DND-41 (cell line): Measurements from ENCODE around the gene GNAI2.

Experiments used
- ATAC-seq: fragments of 200-7000 bp; cut with Tn5 transposase; 3 replicates; pipeline ENCODE4 v1.9.1; 2021; ENCODE audit warnings: low read depth; ENCODE audit not compliant: insufficient read depth
- DNase-seq: peaks from one replicate; pipeline ENCODE4 v3.0.0-alpha.2; 2020
- H2AFZ ChIP-seq: 2 replicates; pipeline ENCODE4 v1.6.0; 2012; ENCODE audit warnings: low read depth, low read length
- H3K27ac ChIP-seq: 2 replicates; pipeline ENCODE4 v1.5.1; 2012; ENCODE audit warnings: low read length, inconsistent platforms
- H3K27me3 ChIP-seq: fragments of 200-600 bp; sonication (generic); 2 replicates; pipeline ENCODE4 v1.6.0; 2012; ENCODE audit warnings: low read length, mild to moderate bottlenecking, inconsistent platforms; ENCODE audit not compliant: insufficient read depth, poor library complexity
- H3K36me3 ChIP-seq: 2 replicates; pipeline ENCODE4 v1.5.1; 2012; ENCODE audit warnings: low read length, inconsistent platforms; ENCODE audit not compliant: insufficient read depth
- H3K4me1 ChIP-seq: 2 replicates; pipeline ENCODE4 v1.5.1; 2012; ENCODE audit warnings: mild to moderate bottlenecking, low read length; ENCODE audit not compliant: insufficient read depth
- H3K4me2 ChIP-seq: 2 replicates; pipeline ENCODE4 v1.6.0; 2012; ENCODE audit warnings: mild to moderate bottlenecking, moderate library complexity, low read length, inconsistent platforms; ENCODE audit not compliant: insufficient read depth
- H3K4me3 ChIP-seq, 2 experiments: fragments of 200-600 bp in 1 of 2; shearing (Covaris generic) in 1 of 2; 2 replicates each; pipeline ENCODE4 v1.5.1; 2012 to 2016; ENCODE audit warnings: inconsistent platforms in 2 of 2, low read length in 2 of 2, mild to moderate bottlenecking in 2 of 2, low read depth in 1 of 2, moderate library complexity in 1 of 2
- H3K79me2 ChIP-seq: 2 replicates; pipeline ENCODE4 v1.6.0; 2012; ENCODE audit warnings: low read length, inconsistent platforms; ENCODE audit not compliant: insufficient read depth
- H3K9ac ChIP-seq: 2 replicates; pipeline ENCODE4 v1.6.0; 2012; ENCODE audit warnings: low read depth, mild to moderate bottlenecking, inconsistent platforms, low read length, moderate library complexity
- H3K9me3 ChIP-seq: 2 replicates; pipeline ENCODE4 v1.5.1; 2012; ENCODE audit warnings: low read length, moderate library complexity, mild to moderate bottlenecking, inconsistent platforms; ENCODE audit not compliant: insufficient read depth, severe bottlenecking
- H4K20me1 ChIP-seq: 2 replicates; pipeline ENCODE4 v1.6.0; 2012; ENCODE audit warnings: low read length; ENCODE audit not compliant: insufficient read depth
- CTCF ChIP-seq: IDR thresholded peaks from 2 replicates; pipeline ENCODE4 v1.5.1; 2012; ENCODE audit warnings: borderline replicate concordance, low read length, moderate library complexity, mild to moderate bottlenecking; ENCODE audit not compliant: poor library complexity, severe bottlenecking; ENCODE audit errors: extremely low read depth
- EZH2 ChIP-seq: IDR thresholded peaks from 3 replicates; pipeline ENCODE4 v1.6.1; 2012; ENCODE audit warnings: borderline replicate concordance, low read depth, mild to moderate bottlenecking, moderate library complexity, low read length, inconsistent platforms; ENCODE audit not compliant: severe bottlenecking

GNAI2 gene

GRCh38 chr3:50196253-50196801 lies 39.7 kb upstream of the GNAI2 start:
- ATAC-seq (no peak), DNase-seq (no peak)
- Histone ChIP-seq H3K9ac (no peak overlapping the region), H3K9me3 (no peaks in the 10 kb centered on the region), H3K36me3 (no peaks in the 10 kb centered on the region), H3K27me3 (peaks cover 5% of the 10 kb centered on the region), H3K4me1 (peaks cover 3% of the 10 kb centered on the region), H3K4me2 (no peak overlapping the region), H3K27ac (no peak overlapping the region), H3K4me3 (no peak overlapping the region), H3K79me2 (no peaks in the 10 kb centered on the region), H2AFZ (no peak overlapping the region), H4K20me1 (no peaks in the 10 kb centered on the region)
- TF ChIP-seq CTCF (no peak), EZH2 (no peak)

GRCh38 chr3:50201573-50202315 lies 34.3 kb upstream of the GNAI2 start:
- H3K27me3 ChIP-seq, result peaks cover 40% of the 10 kb centered on the region
- H3K4me1 ChIP-seq, result no peaks in the 10 kb centered on the region
- no peaks in the 10 kb centered on the region for H3K9me3 ChIP-seq
- H3K36me3 ChIP-seq, result no peaks in the 10 kb centered on the region
- DNase-seq (no peak), ATAC-seq (no peak)
- no peak overlapping the region for H2AFZ ChIP-seq
- peaks cover 7% of the 10 kb centered on the region; the same call in 1 of the 2 replicates for H4K20me1 ChIP-seq
- no peak overlapping the region for H3K4me3 ChIP-seq
- H3K79me2 ChIP-seq, result no peaks in the 10 kb centered on the region
- H3K9ac ChIP-seq, result no peak overlapping the region
- H3K27ac ChIP-seq, result no peak overlapping the region
- TF ChIP-seq CTCF, result no peak
- no peak for TF ChIP-seq EZH2
- no peak overlapping the region for H3K4me2 ChIP-seq

DNA sequence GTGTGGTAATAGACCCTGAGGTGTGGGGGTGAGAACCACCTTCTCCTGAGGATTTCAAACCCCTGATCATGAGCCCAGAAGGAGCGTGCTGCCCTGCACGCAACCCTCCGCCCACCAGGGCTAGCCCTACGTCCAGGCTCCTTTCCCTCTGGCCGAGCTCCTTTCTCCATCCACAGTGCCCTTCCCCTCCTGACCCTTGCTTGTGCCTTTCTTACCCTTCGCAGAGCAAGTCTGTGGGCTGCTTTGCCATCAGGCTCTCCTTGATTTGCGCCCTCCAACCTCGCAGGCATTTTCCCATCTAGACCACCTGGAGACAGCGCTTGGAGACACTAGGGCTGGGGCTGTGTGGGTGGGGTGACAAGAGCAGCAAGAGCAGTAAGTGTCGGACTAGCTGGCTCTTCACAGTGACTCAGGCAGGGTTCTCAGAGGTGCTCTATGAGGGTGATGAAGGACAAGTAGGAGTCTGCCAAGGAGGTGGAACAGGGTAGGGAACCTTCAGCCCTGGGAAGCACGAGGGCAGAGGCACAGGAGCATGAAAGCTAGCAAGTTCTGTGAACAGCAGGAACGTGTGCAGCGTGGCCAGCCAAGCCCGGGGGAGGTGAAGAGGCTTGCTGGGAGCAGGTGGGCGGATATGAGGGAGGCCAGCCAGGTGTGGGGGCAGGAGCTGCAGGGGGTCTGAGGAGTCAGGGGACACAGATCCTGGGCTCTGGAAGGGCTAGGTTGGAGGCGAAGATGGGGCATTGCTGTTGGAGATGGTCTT lies 33.5 kb upstream of the GNAI2 start:
- DNase-seq, result no peak
- Histone ChIP-seq H3K27me3 (peaks cover 40% of the 10 kb centered on the region), H2AFZ (no peak overlapping the region), H3K27ac (no peak overlapping the region), H4K20me1 (peaks cover 9% of the 10 kb centered on the region; the same call in 1 of the 2 replicates), H3K9me3 (no peaks in the 10 kb centered on the region), H3K79me2 (no peaks in the 10 kb centered on the region), H3K4me1 (no peaks in the 10 kb centered on the region), H3K4me3 (no peak overlapping the region), H3K9ac (no peak overlapping the region), H3K4me2 (no peak overlapping the region), H3K36me3 (no peaks in the 10 kb centered on the region)
- no peak for TF ChIP-seq EZH2
- TF ChIP-seq CTCF, result no peak
- no peak for ATAC-seq
